GM12801 (cell line): ENCODE data around the gene TMC1.

ENCODE experiments used
- TF ChIP-seq, protein P1 (sequence below): IDR thresholded peaks from one replicate; pipeline ENCODE4 v1.5.1; 2011; ENCODE audit warnings: control low read depth; ENCODE audit not compliant: insufficient read length; ENCODE audit errors: extremely low read depth

The TMC1 gene

GRCh38 chr9:72696511-72696910, 175.1 kb downstream of the TMC1 start:
- TF ChIP-seq, protein P1, sequence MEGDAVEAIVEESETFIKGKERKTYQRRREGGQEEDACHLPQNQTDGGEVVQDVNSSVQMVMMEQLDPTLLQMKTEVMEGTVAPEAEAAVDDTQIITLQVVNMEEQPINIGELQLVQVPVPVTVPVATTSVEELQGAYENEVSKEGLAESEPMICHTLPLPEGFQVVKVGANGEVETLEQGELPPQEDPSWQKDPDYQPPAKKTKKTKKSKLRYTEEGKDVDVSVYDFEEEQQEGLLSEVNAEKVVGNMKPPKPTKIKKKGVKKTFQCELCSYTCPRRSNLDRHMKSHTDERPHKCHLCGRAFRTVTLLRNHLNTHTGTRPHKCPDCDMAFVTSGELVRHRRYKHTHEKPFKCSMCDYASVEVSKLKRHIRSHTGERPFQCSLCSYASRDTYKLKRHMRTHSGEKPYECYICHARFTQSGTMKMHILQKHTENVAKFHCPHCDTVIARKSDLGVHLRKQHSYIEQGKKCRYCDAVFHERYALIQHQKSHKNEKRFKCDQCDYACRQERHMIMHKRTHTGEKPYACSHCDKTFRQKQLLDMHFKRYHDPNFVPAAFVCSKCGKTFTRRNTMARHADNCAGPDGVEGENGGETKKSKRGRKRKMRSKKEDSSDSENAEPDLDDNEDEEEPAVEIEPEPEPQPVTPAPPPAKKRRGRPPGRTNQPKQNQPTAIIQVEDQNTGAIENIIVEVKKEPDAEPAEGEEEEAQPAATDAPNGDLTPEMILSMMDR: no peak

- TF ChIP-seq, protein P1: no peak
These were observed 180.1 kb downstream of the TMC1 start for GRCh38 chr9:72701510-72701909.

- TF ChIP-seq, protein P1: no peak
These were observed 182.2 kb downstream of the TMC1 start for GRCh38 chr9:72703574-72703973.

GRCh38 chr9:72704688-72705375, 183.4 kb downstream of the TMC1 start:
- TF ChIP-seq, protein P1: no peak

- TF ChIP-seq, protein P1: no peak
These were observed 197.1 kb downstream of the TMC1 start for GRCh38 chr9:72718503-72718902.

- TF ChIP-seq, protein P1: no peak
These were observed 199.7 kb downstream of the TMC1 start for GRCh38 chr9:72721067-72721466.

DNA sequence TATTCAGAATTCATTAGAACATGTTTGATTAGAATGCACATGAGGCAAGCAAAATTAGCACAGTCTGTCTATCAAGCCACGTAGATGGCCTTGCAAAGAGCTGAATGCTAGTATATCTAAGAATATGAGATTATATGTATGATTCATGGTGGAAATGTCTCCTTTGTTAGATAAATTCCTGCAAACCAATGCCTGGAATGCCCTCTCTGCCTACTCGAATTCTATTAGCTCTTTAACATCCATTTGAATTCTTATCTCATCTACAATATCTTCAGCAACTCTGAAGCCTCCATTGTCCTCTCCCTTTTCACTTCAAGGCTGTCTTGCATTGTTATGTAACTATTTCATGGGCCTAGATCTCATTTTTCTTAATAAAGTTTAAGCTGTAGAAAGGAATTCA, 205.5 kb downstream of the TMC1 start:
- TF ChIP-seq, protein P1: no peak
